GM23338 (cell line): Measurements from ENCODE around the gene ZNF784. TPM values are rescaled to one million over a fixed set of nuclear protein-coding genes. Genes with fewer than 3 reads are reported as not detected.

ENCODE experiments used
- ATAC-seq: fragments of 200-7000 bp; cut with Tn5 transposase; 3 replicates; pipeline ENCODE4 v1.9.1; 2020
- DNase-seq: peaks from one replicate; pipeline ENCODE4 v3.0.0-alpha.2; 2015; ENCODE audit warnings: low spot score
- H2AFZ ChIP-seq: fragments of 200-600 bp; sonication (generic); 2 replicates; pipeline ENCODE4 v1.8.0; 2016; ENCODE audit warnings: antibody characterized with exemption, mild to moderate bottlenecking, moderate library complexity
- H3F3A ChIP-seq: fragments of 200-600 bp; sonication (generic); replicated peaks from 2 replicates; pipeline ENCODE4 v1.8.0; 2017; ENCODE audit warnings: antibody characterized with exemption, mixed run types, low read depth
- H3K27ac ChIP-seq: fragments of 200-600 bp; sonication (generic); 2 replicates; pipeline ENCODE4 v1.6.1; 2016; ENCODE audit warnings: low read depth
- H3K27me3 ChIP-seq: fragments of 200-600 bp; sonication (generic); 2 replicates; pipeline ENCODE4 v1.8.0; 2016; ENCODE audit warnings: mild to moderate bottlenecking, mixed run types, moderate library complexity; ENCODE audit not compliant: insufficient read depth
- H3K36me3 ChIP-seq: fragments of 200-600 bp; sonication (generic); 2 replicates; pipeline ENCODE4 v1.8.0; 2016; ENCODE audit warnings: mild to moderate bottlenecking; ENCODE audit not compliant: insufficient read depth
- H3K4me1 ChIP-seq: fragments of 200-600 bp; sonication (generic); 2 replicates; pipeline ENCODE4 v1.8.0; 2016; ENCODE audit warnings: mild to moderate bottlenecking, moderate library complexity; ENCODE audit not compliant: insufficient read depth
- H3K4me2 ChIP-seq: fragments of 200-600 bp; sonication (generic); 2 replicates; pipeline ENCODE4 v1.7.1; 2017; ENCODE audit warnings: mixed run types
- H3K4me3 ChIP-seq: fragments of 200-600 bp; sonication (generic); 2 replicates; pipeline ENCODE4 v1.6.1; 2016; ENCODE audit warnings: mixed run types
- H3K79me2 ChIP-seq: fragments of 200-600 bp; sonication (generic); replicated peaks from 2 replicates; pipeline ENCODE4 v1.8.0; 2017; ENCODE audit warnings: mild to moderate bottlenecking; ENCODE audit not compliant: insufficient read depth
- H3K9me2 ChIP-seq: fragments of 200-600 bp; sonication (generic); 2 replicates; pipeline ENCODE4 v1.8.0; 2017; ENCODE audit not compliant: insufficient read depth
- H4K20me1 ChIP-seq: fragments of 200-600 bp; sonication (generic); replicated peaks from 2 replicates; pipeline ENCODE4 v1.8.0; 2017; ENCODE audit warnings: mild to moderate bottlenecking; ENCODE audit not compliant: insufficient read depth
- H3K27ac Mint-ChIP-seq: 2 replicates; pipeline ENCODE4 v1.8.0; 2020; ENCODE audit warnings: inconsistent platforms, mild to moderate bottlenecking, moderate library complexity, mixed read lengths
- H3K27me3 Mint-ChIP-seq: 3 replicates; pipeline ENCODE4 v1.8.0; 2022; ENCODE audit warnings: low read depth, mild to moderate bottlenecking, moderate library complexity, mixed read lengths, inconsistent platforms; ENCODE audit not compliant: insufficient read depth, poor library complexity
- H3K36me3 Mint-ChIP-seq: 3 replicates; pipeline ENCODE4 v1.8.0; 2021; ENCODE audit warnings: low read depth, mild to moderate bottlenecking, inconsistent platforms, moderate library complexity, mixed read lengths
- H3K4me1 Mint-ChIP-seq: 3 replicates; pipeline ENCODE4 v1.8.0; 2020; ENCODE audit warnings: mild to moderate bottlenecking, inconsistent platforms, mixed read lengths
- H3K4me3 Mint-ChIP-seq: 3 replicates; pipeline ENCODE4 v1.8.0; 2021; ENCODE audit warnings: moderate library complexity, mild to moderate bottlenecking, inconsistent platforms, mixed read lengths
- H3K9me3 Mint-ChIP-seq: 3 replicates; pipeline ENCODE4 v1.8.0; 2020; ENCODE audit warnings: moderate library complexity, mild to moderate bottlenecking, inconsistent platforms, mixed read lengths
- CREB1 ChIP-seq: fragments of 250-450 bp; sonication (Bioruptor Pico); IDR thresholded peaks from 2 replicates; pipeline ENCODE4 v1.5.0; 2020; ENCODE audit warnings: low read depth, mild to moderate bottlenecking, moderate library complexity
- CTCF ChIP-seq, 2 experiments: fragments of 200-600 bp in 1 of 2; sonication (generic) in 1 of 2; conservative IDR thresholded peaks; 2 replicates each; pipeline versions ENCODE4 v1.5.1 to v1.6.1; 2016 to 2017; ENCODE audit warnings: antibody characterized with exemption in 2 of 2, low read depth in 2 of 2, mild to moderate bottlenecking in 2 of 2, moderate library complexity in 1 of 2
- ETS1 ChIP-seq: IDR thresholded peaks from 2 replicates; pipeline ENCODE4 v1.6.1; 2016; ENCODE audit warnings: antibody characterized with exemption
- EZH2 ChIP-seq: fragments of 200-600 bp; sonication (generic); IDR thresholded peaks from one replicate; pipeline ENCODE4 v1.8.0; 2017; ENCODE audit warnings: antibody characterized with exemption, mild to moderate bottlenecking, low read depth; ENCODE audit not compliant: unreplicated experiment
- EZH2phosphoT487 ChIP-seq: fragments of 200-600 bp; sonication (generic); IDR thresholded peaks from one replicate; pipeline ENCODE4 v1.8.1; 2018; ENCODE audit warnings: antibody characterized with exemption; ENCODE audit not compliant: unreplicated experiment
- JUNB ChIP-seq: IDR thresholded peaks from one replicate; pipeline ENCODE4 v1.6.1; 2016; ENCODE audit warnings: antibody characterized with exemption; ENCODE audit not compliant: unreplicated experiment
- NANOG ChIP-seq: IDR thresholded peaks from 2 replicates; pipeline ENCODE4 v1.6.1; 2016; ENCODE audit warnings: antibody characterized with exemption, borderline replicate concordance
- POLR2AphosphoS5 ChIP-seq: IDR thresholded peaks from 2 replicates; pipeline ENCODE4 v1.6.1; 2016; ENCODE audit warnings: antibody characterized with exemption, low read depth
- REST ChIP-seq: IDR thresholded peaks from one replicate; pipeline ENCODE4 v1.6.1; 2018; ENCODE audit warnings: antibody characterized with exemption; ENCODE audit not compliant: unreplicated experiment
- STAT1 ChIP-seq: IDR thresholded peaks from one replicate; pipeline ENCODE4 v1.6.1; 2016; ENCODE audit warnings: antibody characterized with exemption; ENCODE audit not compliant: unreplicated experiment
- ZNF114 ChIP-seq: fragments of 250-450 bp; sonication (Bioruptor Pico); IDR thresholded peaks from 2 replicates; pipeline ENCODE4 v1.5.0; 2020; ENCODE audit warnings: mild to moderate bottlenecking, moderate library complexity
- ZNF331 ChIP-seq: fragments of 250-450 bp; sonication (Bioruptor Pico); IDR thresholded peaks from 2 replicates; pipeline ENCODE4 v1.5.0; 2020; ENCODE audit warnings: low read depth, mild to moderate bottlenecking, moderate library complexity
- ZNF462 ChIP-seq: fragments of 250-450 bp; sonication (Bioruptor Pico); IDR thresholded peaks from 2 replicates; pipeline ENCODE4 v1.5.0; 2020; ENCODE audit warnings: mild to moderate bottlenecking, moderate library complexity
- polyA plus RNA-seq: library from polyadenylated mRNA; unstranded; fragments of >200 nt; fragmentation: Nextera tagmentation; extraction: Ambion mirVana; gene quantifications from 2 replicates; pipeline ENCODE4 v1.2.1, GENCODE V29; 2016
- total RNA-seq: library from RNA; depleted of rRNA; stranded (reverse); fragments of >200 nt; shearing (Covaris generic); gene quantifications from 2 replicates; pipeline ENCODE4 v1.2.3, GENCODE V29; 2014

ZNF784 gene
- total and polyA plus RNA-seq, 2 experiments from 2014 or later, result 1.5 to 6.7 TPM

GRCh38 chr19:55656988-55657747, 32.8 kb upstream of the ZNF784 start:
- TF ChIP-seq NANOG (no peak), REST (no peak), STAT1 (no peak), CREB1 (CRISPR knock-in tag) (no peak), ETS1 (no peak), ZNF462 (no peak), EZH2 (no peak), ZNF114 (CRISPR knock-in tag) (no peak), JUNB (no peak), CTCF (conservative IDR thresholded peaks at IDR 0.05; ENCODE audit: low read depth in 2 of 2) (no peak), ZNF331 (CRISPR knock-in tag) (no peak), EZH2phosphoT487 (no peak), POLR2AphosphoS5 (no peak)

More at GRCh38 chr19:55656988-55657747, 32.8 kb upstream of the ZNF784 start:
- H3K9me2 ChIP-seq, result no peaks in the 10 kb centered on the region
- H3F3A ChIP-seq, result peaks cover 20% of the 10 kb centered on the region
- no peaks in the 10 kb centered on the region for H3K27me3 ChIP-seq
- peak overlapping the region; percentile 100 for H3K4me2 ChIP-seq
- H4K20me1 ChIP-seq, result peaks cover 47% of the 10 kb centered on the region
- H3K36me3 Mint-ChIP-seq, result peaks cover 54% of the 10 kb centered on the region
- peaks cover 29% of the 10 kb centered on the region for H3K27me3 Mint-ChIP-seq
- peaks cover 39% of the 10 kb centered on the region for H3K4me1 Mint-ChIP-seq
- H3K4me1 ChIP-seq, result peaks cover 27% of the 10 kb centered on the region
- H2AFZ ChIP-seq, result no peak overlapping the region
- H3K27ac Mint-ChIP-seq, result peak overlapping the region; percentile 14; the same call in 1 of the 2 replicates
- H3K79me2 ChIP-seq, result peaks cover 69% of the 10 kb centered on the region
- peaks cover 7% of the 10 kb centered on the region; the same call in 1 of the 2 replicates for H3K36me3 ChIP-seq
- DNase-seq (no peak), ATAC-seq (no peak)
- H3K9me3 Mint-ChIP-seq, result no peaks in the 10 kb centered on the region; the same call in 1 of the 3 replicates
- peak overlapping the region; percentile 92 for H3K4me3 Mint-ChIP-seq
- H3K4me3 ChIP-seq, result peak overlapping the region; percentile 100
- H3K27ac ChIP-seq, result peak overlapping the region; percentile 98
